ENCODE measurements around the gene LDLRAD4.

LDLRAD4 gene

DNA sequence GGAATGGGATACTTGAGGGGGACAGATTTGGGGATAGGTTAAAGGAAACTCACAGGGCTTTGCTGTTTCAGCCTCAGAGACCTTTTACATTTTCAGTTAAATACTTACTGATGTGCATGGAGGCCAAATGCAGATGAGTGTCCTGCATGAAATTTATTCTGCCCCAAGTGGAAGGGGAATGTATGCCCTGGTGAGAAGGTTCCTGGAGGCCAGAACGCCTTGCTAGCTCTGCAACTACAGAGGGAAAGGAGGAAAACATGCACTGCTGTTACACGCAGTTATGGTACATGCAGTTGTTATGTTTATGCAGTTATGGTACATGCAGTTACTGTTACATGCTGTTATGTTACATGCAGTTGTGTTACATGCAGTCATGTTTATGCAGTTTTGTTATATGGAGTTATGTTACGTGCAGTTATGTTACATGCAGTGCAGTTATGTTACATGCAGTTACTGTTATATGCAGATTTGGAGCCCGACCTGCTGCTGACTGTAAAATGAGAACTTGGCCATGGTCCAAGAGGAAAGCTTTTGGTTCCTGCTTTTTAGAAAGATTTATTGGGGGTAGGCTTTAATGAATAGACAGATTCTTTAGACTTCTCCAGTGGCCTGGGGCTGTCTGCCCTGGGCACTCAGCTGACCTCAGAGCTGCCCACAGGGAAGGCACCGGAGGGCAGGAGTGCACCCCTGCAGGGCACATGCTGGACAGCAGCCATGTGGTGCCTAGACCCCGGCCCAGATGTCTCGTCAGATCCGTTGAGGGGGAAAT lies 84.1 kb downstream of the LDLRAD4 start:
- DNase-seq (ENCODE audit: low read depth in 1 of 2, low spot score in 1 of 2) = no peak

DNA sequence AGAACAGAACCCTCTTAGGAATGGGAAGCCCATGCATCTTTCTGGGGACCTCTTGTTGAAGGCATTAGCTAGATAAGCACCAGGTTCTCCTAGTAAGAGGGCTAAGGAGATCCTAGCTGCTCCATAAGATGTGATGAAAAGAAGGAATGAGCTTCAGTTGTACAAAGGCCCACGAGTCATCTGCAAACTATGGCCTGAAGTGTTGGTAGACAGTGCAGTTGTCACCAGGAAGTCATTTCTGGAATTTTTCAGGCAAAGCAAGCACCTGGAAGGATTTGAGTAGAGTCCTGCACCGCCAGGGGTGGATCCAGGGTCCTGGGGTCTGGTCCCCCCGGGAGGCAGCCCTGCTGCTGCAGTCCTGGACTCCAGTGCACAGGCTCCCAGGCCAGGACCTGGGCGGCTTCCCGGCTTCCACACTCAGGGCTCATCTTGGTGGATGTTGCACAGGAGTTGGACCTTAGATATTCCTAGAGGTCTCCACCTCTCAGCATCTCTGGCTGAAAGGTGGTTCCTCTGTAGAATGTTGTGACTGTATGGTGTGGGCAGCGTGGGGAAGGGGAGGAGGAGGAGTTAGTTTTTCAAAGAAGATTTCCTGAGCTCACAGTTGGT lies 85.3 kb downstream of the LDLRAD4 start:
- no peak for DNase-seq (ENCODE audit: low read depth in 1 of 2, low spot score in 1 of 2)

DNA sequence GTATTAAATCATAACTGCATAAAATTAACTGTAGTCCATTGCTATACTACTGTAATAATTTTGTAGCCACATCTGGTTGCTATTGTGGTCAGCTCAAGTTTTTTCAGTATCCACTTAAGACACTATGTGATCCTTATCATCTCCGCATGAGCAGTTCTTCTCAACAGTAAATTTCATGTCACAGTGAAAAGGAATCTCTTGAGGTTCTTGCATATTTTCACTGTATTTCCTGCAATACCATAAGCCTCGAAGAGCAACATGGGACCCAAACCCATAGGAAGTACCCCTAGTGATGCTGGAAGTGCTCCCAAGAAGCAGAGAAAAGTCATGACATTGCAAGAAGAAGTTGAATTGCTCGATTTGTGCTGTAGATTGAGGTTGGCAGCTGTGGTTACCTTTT lies 86.7 kb downstream of the LDLRAD4 start:
- no peak for DNase-seq (ENCODE audit: low read depth in 1 of 2, low spot score in 1 of 2)

DNA sequence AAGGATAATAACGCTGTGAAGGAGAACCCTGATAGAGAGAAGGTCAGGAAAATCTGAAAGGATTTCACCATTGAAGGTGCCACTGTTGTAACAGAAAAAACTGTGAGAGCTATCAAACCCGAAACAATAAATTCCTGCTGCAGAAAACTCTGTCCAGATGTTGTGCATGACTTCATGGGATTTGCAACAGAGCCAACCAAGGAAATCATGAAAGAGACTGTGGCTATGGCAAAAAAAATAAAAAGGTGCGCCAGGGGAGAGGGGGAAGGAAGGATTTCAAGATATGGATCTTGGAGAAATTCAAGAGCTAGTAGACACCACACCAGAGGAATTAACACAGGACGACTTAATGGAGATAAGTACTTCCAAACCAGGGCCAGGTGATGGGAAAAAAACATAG lies 88.0 kb downstream of the LDLRAD4 start:
- DNase-seq (ENCODE audit: low read depth in 1 of 2, low spot score in 1 of 2) = no peak

DNA sequence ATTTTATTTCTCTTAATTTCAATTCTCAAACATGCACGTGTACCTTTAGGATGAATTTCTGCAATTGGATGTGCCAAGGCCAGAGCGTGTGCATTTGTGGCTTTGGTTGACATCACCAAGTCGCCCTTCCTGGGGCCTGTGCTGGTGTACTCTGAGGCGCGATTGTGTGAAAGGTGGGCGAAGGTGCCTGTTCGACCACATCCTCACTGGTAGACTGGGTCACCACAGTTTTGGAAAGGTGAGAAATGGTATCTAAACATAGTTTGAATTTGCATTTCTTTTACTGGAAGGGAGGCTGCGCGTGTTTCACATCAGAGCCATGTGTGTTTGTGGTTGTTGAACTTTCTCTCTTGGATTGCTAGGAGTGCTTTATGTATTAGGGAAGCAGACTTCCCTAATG lies 89.8 kb downstream of the LDLRAD4 start:
- DNase-seq (ENCODE audit: low read depth in 1 of 2, low spot score in 1 of 2) = no peak

DNA sequence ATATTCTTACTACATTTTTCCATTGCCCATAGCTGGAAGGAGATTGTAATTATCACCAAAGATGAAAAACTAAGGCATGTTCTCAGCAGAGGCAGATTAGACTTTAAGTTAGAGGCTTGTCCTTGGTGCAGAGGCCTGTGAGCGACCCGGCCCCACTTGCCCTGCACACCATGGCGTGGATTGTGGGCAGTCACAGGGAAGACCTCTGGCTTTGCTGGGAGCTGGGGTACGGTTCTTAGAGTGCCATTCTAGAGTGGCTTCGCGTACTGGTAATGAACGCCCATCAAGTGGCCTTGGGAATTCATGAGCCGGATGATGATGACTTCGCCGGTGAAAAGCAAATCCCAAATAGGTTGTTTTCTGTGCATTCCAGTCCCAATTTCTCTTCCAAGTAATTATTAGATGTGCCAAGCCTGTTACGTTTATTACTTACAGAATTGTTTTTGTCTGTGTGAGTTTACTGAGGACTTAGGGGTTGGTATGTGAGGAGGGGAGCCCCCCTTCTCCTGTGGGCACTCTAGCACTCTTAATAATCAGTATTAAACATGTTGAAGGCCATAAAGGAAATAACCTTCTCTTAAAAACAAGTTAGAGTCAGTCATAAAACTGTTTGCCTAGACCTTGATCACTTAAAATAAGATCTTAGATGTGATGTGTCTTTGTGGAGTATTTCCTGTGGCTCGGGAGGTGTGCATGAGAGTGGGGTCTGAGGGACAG lies 90.6 kb downstream of the LDLRAD4 start:
- DNase-seq (ENCODE audit: low read depth in 1 of 2, low spot score in 1 of 2) = no peak

DNA sequence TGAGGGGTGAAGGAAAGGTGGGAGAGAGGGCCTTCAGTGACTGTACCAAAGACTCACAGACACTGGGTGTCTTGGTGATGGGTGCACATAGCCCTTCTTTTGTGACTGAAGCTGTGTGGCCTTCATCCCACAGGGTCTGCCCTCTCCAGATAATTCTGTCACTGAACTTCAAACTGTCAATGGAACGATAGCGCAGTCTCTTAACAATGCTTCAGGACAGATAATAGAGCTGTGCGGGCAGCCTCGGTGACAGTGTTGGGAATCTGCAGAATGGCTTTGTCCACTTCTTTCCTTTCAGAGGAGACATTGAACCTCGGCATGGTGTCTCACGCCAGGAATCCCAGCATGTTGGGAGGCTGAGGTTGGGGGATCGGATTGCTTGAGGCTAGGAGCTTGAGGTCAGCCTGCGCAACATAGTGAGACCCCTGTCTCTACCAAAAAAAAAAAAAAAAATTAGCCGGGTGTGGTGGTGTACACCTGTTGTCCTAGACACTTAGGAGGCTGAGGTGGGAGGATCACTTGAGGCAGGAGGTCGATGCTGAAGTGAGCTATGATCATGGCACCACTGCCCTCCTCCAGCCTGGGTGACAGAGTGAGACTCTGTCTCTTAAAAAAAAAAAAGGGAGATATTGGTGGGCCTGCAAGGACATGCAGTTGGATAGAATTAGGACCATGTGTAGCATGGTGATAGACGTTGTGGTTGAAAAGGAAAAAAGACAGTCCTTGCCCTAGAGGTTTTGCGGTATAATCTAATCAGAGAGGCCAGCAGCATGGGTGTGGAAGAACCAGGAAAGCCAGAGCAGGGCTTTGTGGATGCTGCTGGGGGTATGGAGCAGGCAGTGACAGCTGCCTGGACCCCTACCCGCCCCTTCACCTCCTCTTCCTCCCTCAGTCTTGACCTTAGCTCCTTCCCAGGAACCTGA lies 91.4 kb downstream of the LDLRAD4 start:
- no peak for DNase-seq (ENCODE audit: low read depth in 1 of 2, low spot score in 1 of 2)

DNA sequence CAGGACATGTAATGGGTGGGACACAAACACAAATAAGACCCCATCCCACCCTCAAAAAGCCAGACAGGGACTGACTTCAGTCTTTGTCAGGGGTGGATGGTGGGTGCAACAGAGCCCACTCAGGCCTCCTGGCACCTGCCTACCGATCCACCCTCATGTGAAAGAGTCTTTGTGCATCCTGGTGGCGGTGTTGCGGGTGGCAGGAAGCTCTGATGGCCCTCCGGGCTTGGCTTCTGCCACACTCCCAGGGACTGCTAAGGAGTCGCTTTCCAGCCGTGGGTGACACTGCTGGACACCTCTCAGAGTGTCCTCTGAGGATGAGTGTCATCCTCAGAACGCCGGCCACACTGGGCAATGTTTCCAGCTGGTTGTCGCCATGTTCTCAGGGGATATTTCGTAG lies 92.6 kb downstream of the LDLRAD4 start:
- no peak for DNase-seq (ENCODE audit: low read depth in 1 of 2, low spot score in 1 of 2)

DNA sequence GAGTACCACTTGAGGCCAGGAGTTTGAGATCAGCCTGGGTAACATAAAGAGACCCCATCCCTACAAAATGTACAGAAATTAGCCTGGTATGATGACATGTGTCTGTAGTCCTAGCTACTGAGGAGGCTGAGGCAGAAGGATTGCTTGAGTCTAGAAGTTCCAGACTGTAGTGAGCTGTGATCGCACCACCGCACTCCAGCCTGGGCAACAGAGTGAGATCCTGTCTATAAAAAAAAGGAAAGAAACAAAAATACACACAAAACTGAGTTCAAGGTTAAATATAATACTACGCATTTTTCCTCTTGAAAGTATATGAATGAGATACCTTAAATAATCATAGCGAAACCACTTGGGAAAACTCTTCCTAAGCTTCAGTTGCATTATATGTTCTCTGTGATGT lies 94.0 kb downstream of the LDLRAD4 start:
- no peak for DNase-seq (ENCODE audit: low read depth in 1 of 2, low spot score in 1 of 2)

DNA sequence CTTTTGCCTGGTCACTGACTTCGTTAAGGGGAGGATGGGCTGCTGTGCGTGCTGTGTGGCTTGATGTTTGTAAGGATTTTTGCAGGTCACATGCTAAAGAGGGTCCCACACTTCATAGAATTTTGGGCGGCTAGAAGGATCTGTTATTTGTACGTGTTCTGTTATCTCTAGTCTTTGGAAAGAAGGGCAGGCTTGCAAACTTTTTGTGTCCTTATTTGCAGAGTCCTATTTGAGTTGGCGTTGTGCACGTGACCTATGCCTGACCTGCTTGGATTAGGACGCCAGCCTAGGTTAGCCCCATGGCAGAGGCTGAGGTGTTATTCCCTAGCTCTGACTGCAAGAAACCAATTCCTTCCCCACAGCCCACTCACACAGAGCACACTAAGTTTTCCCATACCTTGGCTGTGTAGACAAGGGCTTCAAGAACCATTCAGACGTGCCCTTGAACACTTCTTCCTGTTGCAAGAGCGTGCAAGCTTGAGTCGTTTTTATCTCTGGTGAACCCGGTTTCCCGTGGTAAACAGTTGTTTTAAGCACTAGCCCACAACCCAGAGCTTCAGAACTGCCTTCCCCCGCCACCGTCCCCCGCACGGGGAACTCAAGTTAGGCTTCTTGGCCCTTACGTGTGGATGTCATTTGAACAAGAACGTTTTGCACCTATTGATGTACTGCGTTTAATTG lies 94.6 kb downstream of the LDLRAD4 start:
- DNase-seq (ENCODE audit: low read depth in 1 of 2, low spot score in 1 of 2) = no peak

DNA sequence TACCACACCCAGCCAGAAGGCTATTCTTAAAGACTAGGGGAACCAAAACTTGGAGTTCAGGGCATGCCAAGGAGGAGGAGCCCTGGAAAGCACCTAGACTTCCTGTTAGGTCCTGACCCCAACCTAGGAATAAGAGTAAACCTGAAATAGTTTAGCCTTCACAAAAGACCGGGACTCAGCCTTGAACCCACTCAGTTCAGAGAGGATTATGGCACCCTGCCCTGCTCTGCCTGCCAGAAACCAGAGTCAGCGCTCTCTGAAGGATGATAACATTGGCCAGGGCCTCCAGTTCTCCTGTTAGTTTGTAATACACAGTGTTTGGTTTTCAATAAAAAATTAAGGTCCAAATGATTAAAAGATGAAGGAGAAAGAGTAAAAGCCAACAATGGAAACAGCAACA lies 96.4 kb downstream of the LDLRAD4 start:
- no peak for DNase-seq (ENCODE audit: low read depth in 1 of 2, low spot score in 1 of 2)

DNA sequence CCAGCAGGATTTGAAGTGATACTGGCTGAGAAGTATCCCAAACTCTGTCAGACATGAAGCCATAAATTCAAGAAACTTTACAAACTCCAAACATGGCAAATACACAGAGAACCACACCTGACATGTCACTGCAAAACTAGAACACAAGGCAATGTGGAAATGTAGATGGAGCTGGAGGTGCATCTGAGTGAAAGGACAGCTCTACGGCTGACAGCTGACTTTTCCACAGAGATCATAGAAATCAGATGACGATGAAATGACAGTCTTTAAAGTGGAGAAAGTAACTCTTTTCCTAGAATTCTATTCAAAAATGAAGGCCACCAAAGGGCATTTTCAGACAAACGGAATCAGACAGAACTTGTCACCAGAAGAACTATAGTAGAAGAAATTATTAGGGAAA lies 97.5 kb downstream of the LDLRAD4 start:
- DNase-seq (ENCODE audit: low read depth in 1 of 2, low spot score in 1 of 2) = no peak

DNA sequence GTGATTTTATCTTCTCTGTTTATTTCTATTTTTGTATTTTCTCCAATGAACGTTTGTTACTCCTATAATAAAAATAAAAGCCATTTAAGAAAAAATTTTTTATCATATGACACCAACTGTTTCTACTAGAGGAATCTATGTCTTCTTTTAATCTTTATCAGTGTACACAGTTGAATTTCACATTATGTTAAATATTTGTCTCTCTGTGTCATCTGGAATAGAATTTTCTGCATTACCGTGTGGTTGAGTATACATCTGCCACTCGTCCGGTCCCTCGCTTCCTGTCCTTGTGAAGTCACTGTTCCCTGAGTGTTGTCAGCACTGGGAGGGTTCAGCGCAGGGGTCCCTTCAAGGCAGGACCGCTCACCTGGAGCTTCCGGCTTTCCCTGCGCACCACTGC lies 99.2 kb downstream of the LDLRAD4 start:
- DNase-seq (ENCODE audit: low read depth in 1 of 2, low spot score in 1 of 2) = no peak

DNA sequence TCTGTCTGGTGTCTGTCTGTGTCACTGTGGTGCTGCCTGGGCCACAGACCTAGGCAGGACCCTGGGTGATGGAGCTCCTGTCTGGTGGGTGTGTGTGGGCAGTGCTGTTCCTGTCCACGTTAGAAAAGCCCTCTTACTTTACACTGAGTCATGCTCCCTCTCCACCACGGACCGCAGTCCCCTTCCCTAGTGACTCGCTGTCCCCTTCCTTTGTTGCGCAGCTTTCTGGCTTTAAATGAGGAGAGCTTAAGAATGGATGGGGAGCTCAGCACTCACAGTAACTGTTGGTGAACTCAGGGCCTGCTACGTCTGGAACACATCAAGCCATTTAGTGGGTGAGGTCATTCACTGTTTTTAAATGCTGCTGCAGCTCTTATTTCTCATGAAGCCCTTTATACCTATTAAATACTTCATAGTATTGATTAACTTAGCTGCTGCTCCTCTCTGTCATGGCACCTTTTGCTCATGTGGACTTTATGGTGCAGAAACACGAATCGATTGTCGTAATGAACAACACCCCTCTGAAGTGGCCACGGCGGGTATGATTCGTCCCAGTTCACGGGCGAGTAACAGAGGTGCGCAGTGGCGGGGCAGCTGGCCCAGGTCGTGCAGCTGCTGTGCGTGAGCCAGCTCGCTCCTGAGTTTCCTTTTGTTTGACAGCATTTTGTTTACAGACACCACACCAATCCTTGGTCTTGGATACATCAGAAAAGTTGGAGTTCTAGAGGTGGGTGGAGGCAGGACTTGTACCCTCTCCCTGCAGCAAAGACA lies 100.4 kb downstream of the LDLRAD4 start:
- DNase-seq (ENCODE audit: low read depth in 1 of 2, low spot score in 1 of 2) = no peak

DNA sequence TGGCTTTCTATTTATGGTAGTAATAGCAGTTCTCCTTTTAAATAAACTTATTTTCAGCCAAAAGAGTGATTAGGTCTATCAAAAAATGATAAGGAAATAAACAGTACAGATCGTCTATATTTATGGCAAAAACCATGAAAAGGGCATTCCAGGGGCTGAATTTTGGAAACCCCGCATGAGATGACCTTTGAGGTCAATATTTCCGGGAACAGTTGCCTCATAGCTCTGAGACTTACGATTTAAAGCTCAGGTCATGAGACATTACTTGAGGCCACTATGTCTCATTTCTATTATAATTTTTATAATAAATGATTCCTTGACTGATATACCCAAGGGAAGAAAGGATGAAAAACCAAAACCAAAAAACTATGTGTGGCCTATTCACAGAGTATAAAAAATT lies 101.1 kb downstream of the LDLRAD4 start:
- DNase-seq (ENCODE audit: low read depth in 1 of 2, low spot score in 1 of 2) = no peak

DNA sequence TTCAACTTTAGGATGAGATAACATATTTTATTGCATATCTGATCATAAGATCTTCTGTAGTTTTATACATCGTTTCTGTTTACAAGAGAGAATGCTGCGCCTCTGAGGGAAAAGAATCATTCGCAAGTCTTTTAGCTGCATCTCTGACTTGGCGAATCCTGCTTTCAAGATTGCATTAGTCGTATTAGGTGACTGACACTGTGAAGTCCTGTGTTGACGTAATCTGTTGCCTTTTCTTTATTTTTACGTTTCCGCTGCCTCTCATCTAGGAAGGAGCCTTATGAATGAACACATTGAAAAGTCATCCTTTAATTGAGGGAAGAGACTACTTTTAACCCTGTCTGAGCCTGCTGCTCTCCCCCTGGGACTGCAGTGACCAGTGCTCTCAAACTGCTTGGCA lies 101.5 kb downstream of the LDLRAD4 start:
- no peak for DNase-seq (ENCODE audit: low read depth in 1 of 2, low spot score in 1 of 2)

DNA sequence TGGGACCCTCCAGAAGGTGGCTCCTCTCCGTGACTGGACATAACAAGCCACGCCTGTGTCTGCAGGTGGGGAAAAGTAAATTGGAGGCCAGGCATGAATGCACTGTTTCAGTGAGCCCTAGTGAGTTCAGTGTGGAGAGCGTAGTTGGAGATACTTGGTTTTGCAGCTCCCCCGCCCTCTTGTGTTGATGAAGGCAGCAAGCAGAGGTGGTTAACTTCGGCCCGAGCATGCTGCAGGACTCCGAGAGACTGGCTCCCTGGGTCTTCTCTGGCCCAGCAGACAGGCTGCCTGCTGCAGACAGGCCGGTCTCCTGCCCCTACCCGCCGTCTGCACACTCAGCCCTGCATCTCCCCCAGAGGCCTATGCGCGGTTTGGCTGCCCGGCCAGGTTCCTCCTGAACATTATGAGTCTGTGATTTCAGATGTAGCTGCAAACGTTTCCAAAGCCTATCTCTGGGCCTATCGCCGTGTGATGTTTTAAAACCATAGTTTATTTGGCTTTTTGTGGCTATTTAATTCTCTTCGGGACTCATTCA lies 102.4 kb downstream of the LDLRAD4 start:
- DNase-seq (ENCODE audit: low read depth in 1 of 2, low spot score in 1 of 2) = no peak

DNA sequence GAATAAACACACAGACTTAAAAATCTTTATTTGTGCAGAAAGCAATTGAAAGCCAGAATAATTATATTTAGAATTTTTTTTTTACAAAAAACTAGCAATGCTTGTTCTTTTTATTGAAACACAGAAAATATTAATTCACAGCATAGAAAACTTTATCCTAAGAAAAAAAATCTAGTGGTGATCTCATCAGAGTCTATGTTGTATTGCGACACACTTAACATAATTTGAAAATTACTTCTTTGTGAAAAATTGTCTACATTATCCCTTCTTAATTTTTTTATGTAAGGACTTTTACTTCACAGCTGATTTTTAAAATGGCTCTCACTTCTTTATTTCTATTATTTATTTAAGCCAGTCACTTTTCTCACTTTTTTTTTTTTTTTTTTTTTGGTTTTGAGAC lies 103.4 kb downstream of the LDLRAD4 start:
- DNase-seq (ENCODE audit: low read depth in 1 of 2, low spot score in 1 of 2) = no peak

DNA sequence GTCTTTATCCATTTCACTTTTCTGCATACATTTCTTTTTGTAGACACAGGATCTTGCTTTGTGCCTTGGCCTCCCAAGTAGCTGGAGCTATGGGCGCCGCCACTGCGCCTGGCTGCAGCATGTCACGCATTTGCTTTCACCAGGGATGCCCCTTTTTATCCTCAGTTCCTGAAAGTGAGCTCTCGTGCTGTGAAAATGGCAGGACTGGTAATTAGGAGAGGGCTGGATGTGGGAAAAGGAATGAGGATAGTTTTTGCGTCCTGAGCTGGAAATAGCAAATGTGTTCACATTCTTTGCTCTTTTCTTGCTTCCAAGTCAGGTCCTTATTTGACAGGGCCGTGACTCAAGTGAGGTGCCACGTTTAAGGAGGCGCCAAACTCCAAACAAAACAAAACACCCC lies 104.6 kb downstream of the LDLRAD4 start:
- no peak for DNase-seq (ENCODE audit: low read depth in 1 of 2, low spot score in 1 of 2)

DNA sequence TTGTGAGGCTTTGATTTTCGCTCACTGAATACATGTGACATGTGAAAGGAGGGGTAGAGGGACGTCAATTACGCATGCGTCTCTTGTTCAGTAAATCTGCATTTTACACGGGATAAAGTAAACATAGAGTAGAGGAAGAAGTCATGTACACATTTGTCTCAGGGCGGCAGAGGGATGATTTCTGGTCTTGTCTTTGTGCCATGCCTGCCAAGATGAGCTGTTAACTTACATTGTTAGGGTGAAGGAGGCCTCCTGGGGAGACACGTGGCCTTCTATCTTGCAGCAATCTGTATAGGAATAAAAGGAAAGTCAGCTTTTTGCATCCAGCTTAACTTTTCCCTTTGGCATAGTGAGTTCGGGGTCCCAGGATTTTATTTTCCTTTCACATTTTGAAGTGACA lies 106.3 kb downstream of the LDLRAD4 start:
- no peak for DNase-seq (ENCODE audit: low read depth in 1 of 2, low spot score in 1 of 2)
